ENCODE data around the gene SMYD3.

Gene SMYD3

GRCh38 chr1:246291127-246291526 lies 216.0 kb downstream of the SMYD3 start:
- TF ChIP-seq CTCF (IDR thresholded peaks at IDR 0.05): no peak
- H3K4me3 ChIP-seq: no peak overlapping the region
- H3K27ac ChIP-seq: no peak overlapping the region
- no peak for DNase-seq (ENCODE audit: low spot score)

- no peak for DNase-seq (ENCODE audit: low spot score)
- Histone ChIP-seq H3K4me3 (no peak overlapping the region), H3K27ac (no peak overlapping the region)
- no peak for TF ChIP-seq CTCF (IDR thresholded peaks at IDR 0.05)
Measured at GRCh38 chr1:246283771-246284410, 223.2 kb downstream of the SMYD3 start.

GRCh38 chr1:246281639-246282038 lies 225.4 kb downstream of the SMYD3 start:
- H3K27ac ChIP-seq: no peak overlapping the region
- DNase-seq (ENCODE audit: low spot score): no peak
- no peak for TF ChIP-seq CTCF (IDR thresholded peaks at IDR 0.05)
- no peak overlapping the region for H3K4me3 ChIP-seq

DNA sequence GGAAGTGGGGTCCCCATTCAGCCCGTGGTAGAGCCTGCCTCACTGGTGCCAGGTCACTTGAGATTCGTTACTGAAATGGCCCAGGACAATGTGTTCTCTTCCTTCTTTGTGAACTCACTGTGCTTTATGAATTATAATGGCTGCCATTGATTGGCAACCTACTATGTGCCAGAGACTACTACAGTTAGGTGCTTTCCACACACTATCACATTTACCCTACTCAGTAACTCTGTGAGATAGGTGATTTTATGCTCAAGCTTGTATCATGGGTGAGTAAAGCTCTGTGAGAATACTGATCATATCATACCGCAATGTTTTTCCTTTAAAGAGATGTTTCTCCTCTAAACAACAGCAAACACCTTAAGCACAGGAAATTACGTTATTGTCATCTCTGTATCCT lies 225.9 kb downstream of the SMYD3 start:
- no peak overlapping the region for H3K27ac ChIP-seq
- DNase-seq (ENCODE audit: low spot score): no peak
- no peak overlapping the region for H3K4me3 ChIP-seq
- no peak for TF ChIP-seq CTCF (IDR thresholded peaks at IDR 0.05)

DNA sequence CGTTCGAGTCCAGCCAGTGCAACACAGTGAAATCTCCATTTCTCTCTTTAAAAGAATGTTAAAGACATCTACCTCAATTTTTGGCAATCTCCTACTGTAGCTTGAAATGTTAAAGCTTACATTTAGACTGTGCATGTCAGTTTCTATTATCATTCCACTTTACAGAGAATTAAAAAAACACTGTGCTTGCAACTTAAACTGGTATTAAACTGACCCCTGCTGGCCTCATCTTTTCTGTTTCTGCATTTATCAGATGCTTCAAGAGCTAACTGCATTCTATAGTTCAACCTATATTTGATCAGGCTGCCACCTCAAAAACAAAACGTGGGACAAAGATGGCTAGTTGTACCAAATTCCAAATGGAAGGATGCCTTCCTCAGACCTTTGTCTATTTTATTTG lies 226.5 kb downstream of the SMYD3 start:
- Histone ChIP-seq H3K27ac (no peak overlapping the region), H3K4me3 (no peak overlapping the region)
- DNase-seq (ENCODE audit: low spot score): no peak
- no peak for TF ChIP-seq CTCF (IDR thresholded peaks at IDR 0.05)

DNA sequence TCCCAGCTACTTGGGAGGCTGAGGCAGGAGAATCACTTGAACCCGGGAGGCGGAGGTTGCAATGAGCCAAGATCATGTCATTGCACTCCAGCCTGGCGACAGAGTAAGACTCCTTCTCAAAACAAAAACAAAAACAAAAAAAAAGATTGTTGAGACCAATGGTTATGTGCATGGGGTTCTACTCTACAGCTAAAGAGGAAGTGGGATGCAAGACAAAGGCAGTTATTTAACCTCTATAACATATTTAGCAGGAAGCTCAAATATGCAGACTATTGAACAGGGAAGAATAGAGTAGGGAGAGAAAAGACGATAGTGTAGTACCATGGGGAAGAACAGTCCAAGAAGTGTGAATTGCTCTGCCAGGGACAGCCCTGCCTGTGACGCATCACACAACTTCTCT lies 227.7 kb downstream of the SMYD3 start:
- no peak for DNase-seq (ENCODE audit: low spot score)
- Histone ChIP-seq H3K27ac (no peak overlapping the region), H3K4me3 (no peak overlapping the region)
- TF ChIP-seq CTCF (IDR thresholded peaks at IDR 0.05): no peak

DNA sequence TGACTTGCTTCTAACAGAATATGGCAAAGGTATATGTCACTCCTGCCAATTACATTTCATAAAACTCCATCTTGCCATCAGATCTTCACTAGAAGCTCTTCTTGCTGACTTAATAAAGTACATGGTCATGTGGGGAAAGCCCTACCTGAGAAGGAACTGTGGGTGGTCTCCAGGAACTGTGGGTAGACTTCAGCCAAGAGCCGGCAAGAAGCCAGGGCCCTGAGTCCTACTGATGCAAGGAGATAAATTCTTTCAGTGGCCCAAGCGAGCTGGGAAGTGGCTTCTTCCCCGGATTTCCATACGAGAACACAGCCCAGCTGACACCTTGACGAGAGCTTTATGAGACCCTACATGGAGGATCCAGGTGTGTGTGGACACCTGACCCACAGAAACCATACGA lies 228.7 kb downstream of the SMYD3 start:
- no peak for DNase-seq (ENCODE audit: low spot score)
- H3K4me3 ChIP-seq: no peak overlapping the region
- TF ChIP-seq CTCF (IDR thresholded peaks at IDR 0.05): no peak
- H3K27ac ChIP-seq: no peak overlapping the region

Measured in coronary artery (tissue), 2 donors.